SU-DHL-6 (cell line): ENCODE measurements around the gene TNN.

Source experiments
- H2AFZ ChIP-seq: fragments of 200-600 bp; sonication (generic); 2 replicates; pipeline ENCODE4 v1.6.1; 2014; ENCODE audit warnings: low read depth, mild to moderate bottlenecking, moderate library complexity, mixed read lengths, antibody characterized with exemption, low read length; ENCODE audit not compliant: severe bottlenecking
- H3F3A ChIP-seq: fragments of 200-600 bp; shearing (Covaris generic); 2 replicates; pipeline ENCODE4 v1.6.0; 2016; ENCODE audit warnings: antibody characterized with exemption, mild to moderate bottlenecking; ENCODE audit not compliant: insufficient read depth
- H3K27ac ChIP-seq: fragments of 200-600 bp; sonication (generic); 2 replicates; pipeline ENCODE4 v1.5.1; 2016; ENCODE audit warnings: low read depth, mild to moderate bottlenecking, low read length, moderate library complexity, mixed read lengths
- H3K27me3 ChIP-seq: fragments of 200-600 bp; sonication (generic), shearing (Covaris generic); 2 replicates; pipeline ENCODE4 v1.6.0; 2014; ENCODE audit warnings: mild to moderate bottlenecking, low read length
- H3K36me3 ChIP-seq: fragments of 200-600 bp; sonication (generic); 2 replicates; pipeline ENCODE4 v1.6.1; 2014; ENCODE audit warnings: mild to moderate bottlenecking, low read length, mixed read lengths
- H3K4me2 ChIP-seq: fragments of 300-600, 200-600 bp; shearing (Covaris generic), sonication (generic); 2 replicates; pipeline ENCODE4 v1.6.0; 2014; ENCODE audit warnings: low read length, low read depth, mild to moderate bottlenecking; ENCODE audit not compliant: poor library complexity, severe bottlenecking
- H3K4me3 ChIP-seq: fragments of 200-600 bp; sonication (generic); 2 replicates; pipeline ENCODE4 v1.5.1; 2014; ENCODE audit warnings: antibody characterized with exemption, low read length, mild to moderate bottlenecking, mixed read lengths; ENCODE audit not compliant: insufficient read depth, poor library complexity, severe bottlenecking
- H3K79me2 ChIP-seq: fragments of 200-600 bp; sonication (generic); 2 replicates; pipeline ENCODE4 v1.6.1; 2014; ENCODE audit warnings: mild to moderate bottlenecking, low read length, moderate library complexity; ENCODE audit not compliant: insufficient read depth
- H3K9ac ChIP-seq: fragments of 200-600 bp; sonication (generic); 2 replicates; pipeline ENCODE4 v1.7.0; 2014; ENCODE audit warnings: mild to moderate bottlenecking, low read length
- H3K9me2 ChIP-seq: fragments of 200-600 bp; sonication (generic); replicated peaks from 2 replicates; pipeline ENCODE4 v1.6.1; 2014; ENCODE audit warnings: low read length; ENCODE audit not compliant: insufficient read depth
- H3K9me3 ChIP-seq: fragments of 200-600 bp; sonication (generic); 2 replicates; pipeline ENCODE4 v1.6.1; 2014; ENCODE audit warnings: low read length, mixed read lengths; ENCODE audit not compliant: insufficient read depth
- H4K20me1 ChIP-seq: fragments of 200-600 bp; sonication (generic); 2 replicates; pipeline ENCODE4 v1.6.1; 2014; ENCODE audit warnings: low read depth, mild to moderate bottlenecking, antibody characterized with exemption, low read length, moderate library complexity, mixed read lengths
- EZH2phosphoT487 ChIP-seq: fragments of 200-600 bp; sonication (generic), shearing (Covaris generic); conservative IDR thresholded peaks from 2 replicates; pipeline ENCODE4 v1.6.1; 2018; ENCODE audit warnings: mild to moderate bottlenecking, antibody characterized with exemption, low read length, moderate library complexity, mixed read lengths
- TF ChIP-seq, protein P1 (sequence below): fragments of 200-600 bp; sonication (generic); IDR thresholded peaks from one replicate; pipeline ENCODE4 v1.5.1; 2017; ENCODE audit warnings: antibody characterized with exemption, mild to moderate bottlenecking, low read length, moderate library complexity; ENCODE audit not compliant: insufficient read depth, poor library complexity, severe bottlenecking

TNN gene

DNA sequence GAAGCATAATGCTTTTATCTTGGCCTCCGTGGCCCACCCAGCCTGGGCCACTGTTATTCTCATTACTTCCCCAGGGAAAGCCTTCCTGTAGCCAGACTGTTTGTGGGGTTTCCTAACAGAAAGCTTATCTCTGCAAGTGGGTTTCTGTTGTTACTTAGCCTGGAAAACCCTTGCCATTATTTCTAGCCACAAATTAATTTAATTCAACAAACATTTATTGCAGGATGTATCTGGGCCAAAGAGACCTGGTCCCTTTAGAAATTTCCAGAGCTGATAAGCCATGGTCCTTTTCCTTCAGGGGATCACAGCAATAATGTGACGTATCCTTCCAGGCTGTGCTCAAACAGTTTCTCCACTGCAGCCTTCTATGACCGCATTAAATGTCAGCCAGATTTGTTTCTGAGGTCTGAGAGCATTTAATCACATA lies 20.9 kb downstream of the TNN start:
- Histone ChIP-seq H3K9me2 (no peaks in the 10 kb centered on the region), H2AFZ (no peak overlapping the region), H3F3A (no peaks in the 10 kb centered on the region), H3K36me3 (no peaks in the 10 kb centered on the region), H3K9ac (no peak overlapping the region), H3K27ac (no peak overlapping the region), H3K4me2 (no peak overlapping the region), H4K20me1 (no peaks in the 10 kb centered on the region), H3K27me3 (no peaks in the 10 kb centered on the region), H3K4me3 (no peak overlapping the region), H3K9me3 (no peaks in the 10 kb centered on the region), H3K79me2 (no peaks in the 10 kb centered on the region)
- TF ChIP-seq, protein P1, sequence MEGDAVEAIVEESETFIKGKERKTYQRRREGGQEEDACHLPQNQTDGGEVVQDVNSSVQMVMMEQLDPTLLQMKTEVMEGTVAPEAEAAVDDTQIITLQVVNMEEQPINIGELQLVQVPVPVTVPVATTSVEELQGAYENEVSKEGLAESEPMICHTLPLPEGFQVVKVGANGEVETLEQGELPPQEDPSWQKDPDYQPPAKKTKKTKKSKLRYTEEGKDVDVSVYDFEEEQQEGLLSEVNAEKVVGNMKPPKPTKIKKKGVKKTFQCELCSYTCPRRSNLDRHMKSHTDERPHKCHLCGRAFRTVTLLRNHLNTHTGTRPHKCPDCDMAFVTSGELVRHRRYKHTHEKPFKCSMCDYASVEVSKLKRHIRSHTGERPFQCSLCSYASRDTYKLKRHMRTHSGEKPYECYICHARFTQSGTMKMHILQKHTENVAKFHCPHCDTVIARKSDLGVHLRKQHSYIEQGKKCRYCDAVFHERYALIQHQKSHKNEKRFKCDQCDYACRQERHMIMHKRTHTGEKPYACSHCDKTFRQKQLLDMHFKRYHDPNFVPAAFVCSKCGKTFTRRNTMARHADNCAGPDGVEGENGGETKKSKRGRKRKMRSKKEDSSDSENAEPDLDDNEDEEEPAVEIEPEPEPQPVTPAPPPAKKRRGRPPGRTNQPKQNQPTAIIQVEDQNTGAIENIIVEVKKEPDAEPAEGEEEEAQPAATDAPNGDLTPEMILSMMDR: no peak
- no peak for TF ChIP-seq EZH2phosphoT487

DNA sequence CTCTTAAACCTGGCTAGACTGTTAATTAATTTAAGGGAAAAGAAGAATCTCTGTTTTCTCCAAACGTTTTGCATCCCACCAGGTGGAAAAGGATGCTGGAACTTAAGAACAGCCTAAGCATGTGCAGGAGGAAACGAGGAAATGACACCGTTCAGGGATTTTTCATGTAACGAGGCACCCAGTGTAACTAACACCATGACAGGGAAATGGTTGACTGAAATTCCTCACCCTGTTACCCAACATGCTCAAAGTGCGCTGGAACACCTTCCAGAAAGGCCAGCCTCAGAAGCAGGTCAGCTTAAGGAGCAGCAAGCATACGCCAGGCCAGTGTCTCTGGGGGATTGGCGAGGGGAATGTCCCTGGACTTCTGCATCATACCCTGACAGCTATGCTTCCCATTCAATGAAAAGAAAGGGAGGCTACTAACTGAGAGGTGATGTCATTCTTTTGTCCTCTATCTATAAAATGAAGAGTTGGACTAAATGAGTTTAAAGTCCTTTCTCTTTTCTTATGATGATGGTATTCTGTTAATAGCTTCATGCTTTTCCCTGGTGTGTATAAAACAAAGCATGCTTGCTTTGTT lies 21.6 kb downstream of the TNN start:
- Histone ChIP-seq H3K4me2 (no peak overlapping the region), H3K9me3 (no peaks in the 10 kb centered on the region), H3K9ac (no peak overlapping the region), H3K36me3 (no peaks in the 10 kb centered on the region), H3K79me2 (no peaks in the 10 kb centered on the region), H4K20me1 (no peaks in the 10 kb centered on the region), H2AFZ (no peak overlapping the region), H3K9me2 (no peaks in the 10 kb centered on the region), H3F3A (no peaks in the 10 kb centered on the region), H3K27ac (no peak overlapping the region), H3K27me3 (no peaks in the 10 kb centered on the region), H3K4me3 (no peak overlapping the region)
- TF ChIP-seq EZH2phosphoT487: no peak
- TF ChIP-seq, protein P1: no peak

DNA sequence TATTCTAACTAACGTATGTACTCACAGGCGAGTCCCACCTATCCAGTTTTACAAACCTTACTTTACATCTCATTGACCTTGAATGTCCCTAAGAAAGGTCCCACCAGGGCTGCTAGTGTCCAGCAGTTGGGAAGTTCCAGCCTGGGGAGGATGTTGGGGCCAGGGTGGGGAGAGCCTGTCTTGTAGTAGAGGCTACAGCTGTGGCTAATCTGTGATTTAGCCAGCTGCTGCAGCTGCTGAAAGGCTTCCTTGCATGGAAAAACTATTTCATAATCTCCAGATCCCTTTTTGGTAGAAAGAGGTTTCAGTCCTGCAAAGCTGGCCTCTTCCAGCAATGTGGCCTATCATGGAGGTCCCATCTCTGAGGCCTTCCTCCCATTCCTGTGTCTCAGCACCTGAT lies 23.1 kb downstream of the TNN start:
- H3K4me3 ChIP-seq: no peak overlapping the region
- no peaks in the 10 kb centered on the region for H3K27me3 ChIP-seq
- no peaks in the 10 kb centered on the region for H3F3A ChIP-seq
- TF ChIP-seq, protein P1: no peak
- TF ChIP-seq EZH2phosphoT487: no peak
- no peak overlapping the region for H2AFZ ChIP-seq
- no peak overlapping the region for H3K9ac ChIP-seq
- H3K9me2 ChIP-seq: no peaks in the 10 kb centered on the region
- no peak overlapping the region for H3K27ac ChIP-seq
- no peaks in the 10 kb centered on the region for H3K9me3 ChIP-seq
- H3K4me2 ChIP-seq: no peak overlapping the region
- H3K36me3 ChIP-seq: no peaks in the 10 kb centered on the region
- no peaks in the 10 kb centered on the region for H3K79me2 ChIP-seq
- H4K20me1 ChIP-seq: no peaks in the 10 kb centered on the region
